GM12801 (cell line): ENCODE data around the gene STMND1.

ENCODE experiments used
- CTCF ChIP-seq: IDR thresholded peaks from one replicate; pipeline ENCODE4 v1.5.1; 2011; ENCODE audit warnings: control low read depth; ENCODE audit not compliant: insufficient read length; ENCODE audit errors: extremely low read depth

Gene STMND1

DNA sequence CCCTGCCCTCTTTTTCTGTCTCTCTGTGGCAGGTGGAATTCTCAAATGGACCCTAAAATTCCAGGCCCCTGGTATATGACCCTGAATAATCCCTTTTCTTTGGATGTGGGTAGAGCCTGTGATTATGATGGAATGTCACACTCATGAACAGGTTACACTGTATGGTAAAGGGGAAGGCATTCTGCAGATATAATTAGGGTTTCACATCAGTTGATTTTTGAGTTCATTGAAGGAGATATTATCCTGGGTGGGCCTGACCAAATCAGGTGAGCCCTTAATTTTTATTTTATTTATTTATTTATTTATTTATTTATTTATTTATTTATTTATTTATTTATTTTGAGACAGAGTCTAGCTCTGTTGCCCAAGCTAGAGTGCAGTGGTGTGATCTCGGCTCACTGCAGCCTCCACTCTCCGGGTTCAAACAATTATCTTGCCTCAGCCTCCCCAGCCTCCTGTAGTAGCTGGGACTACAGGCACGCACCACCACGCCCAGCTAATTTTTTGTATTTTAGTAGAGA lies 13.7 kb upstream of the STMND1 start:
- no peak for TF ChIP-seq CTCF

GRCh38 chr6:17091122-17091521 lies 10.7 kb upstream of the STMND1 start:
- no peak for TF ChIP-seq CTCF

DNA sequence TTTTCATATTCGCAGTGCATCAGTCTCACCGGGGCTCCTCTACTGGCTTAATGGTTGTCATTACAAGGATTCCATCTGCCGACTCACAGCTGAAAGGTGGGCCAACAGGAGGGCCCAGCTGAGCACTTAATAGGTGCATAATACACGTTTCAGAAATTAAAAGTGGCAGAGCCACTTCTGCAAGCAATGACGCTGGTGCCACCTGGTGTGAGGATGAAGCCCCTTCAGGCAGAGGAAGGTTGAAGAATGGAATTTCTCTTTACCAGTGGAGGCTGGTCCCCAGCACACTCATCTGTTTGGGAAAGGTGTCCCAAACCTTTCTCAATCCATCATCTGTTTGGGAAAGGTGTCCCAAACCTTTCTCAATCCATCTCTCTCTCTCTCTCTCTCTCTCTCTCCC lies 8.2 kb upstream of the STMND1 start:
- TF ChIP-seq CTCF: no peak

- no peak for TF ChIP-seq CTCF
Measured at GRCh38 chr6:17096096-17096495, 5.8 kb upstream of the STMND1 start.

- no peak for TF ChIP-seq CTCF
Measured at GRCh38 chr6:17096652-17097051, 5.2 kb upstream of the STMND1 start.

- no peak for TF ChIP-seq CTCF
Measured at GRCh38 chr6:17097982-17098381, 3.9 kb upstream of the STMND1 start.

- TF ChIP-seq CTCF: no peak
Measured at GRCh38 chr6:17098538-17098937, 3.3 kb upstream of the STMND1 start.

GRCh38 chr6:17099401-17100059 lies 2.3 kb upstream of the STMND1 start:
- TF ChIP-seq CTCF: no peak
